SKM-1 treated with dmso at 0.1 percent for 144 hours (cell line): Measurements from ENCODE around the gene THADA.

Source experiments
- DNase-seq: peaks from one replicate; lab custom pipeline; 2025; ENCODE audit not compliant: unreplicated experiment; lab: John Stamatoyannopoulos, UW

Gene THADA

GRCh38 chr2:43445781-43446180 is 150.1 kb downstream of the THADA start:
- no peak for DNase-seq

- DNase-seq, result no peak
These were observed 150.7 kb downstream of the THADA start for GRCh38 chr2:43444989-43445645.

- no peak for DNase-seq
These were observed 152.6 kb downstream of the THADA start for GRCh38 chr2:43443282-43443681.

- DNase-seq, result no peak
These were observed 154.6 kb downstream of the THADA start for GRCh38 chr2:43441195-43441594.

- DNase-seq, result no peak
These were observed 156.8 kb downstream of the THADA start for GRCh38 chr2:43438858-43439655.

- DNase-seq, result no peak
These were observed 157.5 kb downstream of the THADA start for GRCh38 chr2:43438342-43438741.

- DNase-seq, result no peak
These were observed 158.5 kb downstream of the THADA start for GRCh38 chr2:43437363-43437762.

- no peak for DNase-seq
These were observed 159.4 kb downstream of the THADA start for GRCh38 chr2:43436431-43436830.

GRCh38 chr2:43435746-43436145 is 160.1 kb downstream of the THADA start:
- DNase-seq, result no peak

GRCh38 chr2:43430489-43430888 is 165.3 kb downstream of the THADA start:
- no peak for DNase-seq

GRCh38 chr2:43429369-43429768 is 166.5 kb downstream of the THADA start:
- no peak for DNase-seq

GRCh38 chr2:43427032-43427424 is 168.8 kb downstream of the THADA start:
- no peak for DNase-seq

GRCh38 chr2:43426305-43427031 is 169.4 kb downstream of the THADA start:
- DNase-seq, result peak; percentile 80

- no peak for DNase-seq
These were observed 170.2 kb downstream of the THADA start for GRCh38 chr2:43425659-43426058.

- no peak for DNase-seq
These were observed 171.3 kb downstream of the THADA start for GRCh38 chr2:43424262-43425207.

GRCh38 chr2:43423941-43424261 is 171.9 kb downstream of the THADA start:
- DNase-seq, result no peak

GRCh38 chr2:43421194-43421593 is 174.6 kb downstream of the THADA start:
- DNase-seq, result no peak

GRCh38 chr2:43420389-43420801 is 175.4 kb downstream of the THADA start:
- DNase-seq, result no peak

- DNase-seq, result no peak
These were observed 176.0 kb downstream of the THADA start for GRCh38 chr2:43419876-43420275.

- no peak for DNase-seq
These were observed 176.6 kb downstream of the THADA start for GRCh38 chr2:43419243-43419642.

- no peak for DNase-seq
These were observed 177.2 kb downstream of the THADA start for GRCh38 chr2:43418680-43419079.
